GM12878 (cell line): ENCODE measurements around the gene UBC. TPM values are rescaled to one million over a fixed set of nuclear protein-coding genes. Genes with fewer than 3 reads are reported as not detected.

Experiments used
- ATAC-seq: fragments of 200-7000 bp; cut with Tn5 transposase; 3 replicates; pipeline ENCODE4 v1.9.1; 2020; ENCODE audit warnings: mild to moderate bottlenecking, moderate library complexity
- BruUV-seq: library from RNA; stranded (reverse); fragments of 400-500 nt; replicated peaks from 2 replicates; lab custom pipeline; 2021; lab: Mats Ljungman, UMichigan
- CTCF ChIA-PET: fragments of 300-600 bp; sonication (Branson Sonifier 250); formaldehyde crosslinking; extraction: SDS; loops from one replicate; lab custom pipeline; 2021; ENCODE audit warnings: inconsistent platforms; lab: Yijun Ruan, JAX
- POLR2A ChIA-PET: fragments of 350-600 bp; formaldehyde crosslinking; extraction: SDS; loops from one replicate; lab custom pipeline; 2021; ENCODE audit warnings: inconsistent platforms; lab: Charles Lee
- RAD21 ChIA-PET: fragments of 300-600 bp; sonication (Branson Sonifier 250); formaldehyde crosslinking; loops from one replicate; lab custom pipeline; 2023; ENCODE audit warnings: antibody characterized with exemption; ENCODE audit not compliant: unreplicated experiment; lab: Charles Lee
- SMC1A ChIA-PET: fragments of 300-600 bp; sonication (Branson Sonifier 250); formaldehyde crosslinking; loops from one replicate; lab custom pipeline; 2023; ENCODE audit not compliant: unreplicated experiment, uncharacterized antibody; lab: Charles Lee
- DNase-seq: peaks from one replicate; pipeline ENCODE4 v3.0.0-alpha.2; 2011; ENCODE audit warnings: low read depth, low spot score
- FAIRE-seq: peaks from 3 replicates; lab custom pipeline; 2011; peaks lifted over from hg19 to GRCh38; lab: Jason Lieb, UNC
- H2AFZ ChIP-seq: 2 replicates; pipeline ENCODE4 v1.6.0; 2011; ENCODE audit warnings: low read depth, low read length, control low read depth; ENCODE audit not compliant: control insufficient read depth
- H3K27ac ChIP-seq: 2 replicates; pipeline ENCODE4 v1.5.1; 2011; ENCODE audit warnings: control low read depth; ENCODE audit not compliant: control insufficient read depth, insufficient read depth
- H3K27me3 ChIP-seq, 2 experiments: replicated peaks in 1 of 2; 2 replicates each; pipeline versions ENCODE4 v1.6.0 to v1.6.1; 2011; ENCODE audit warnings: low read length in 1 of 2; ENCODE audit not compliant: control insufficient read depth in 2 of 2, insufficient read depth in 2 of 2
- H3K36me3 ChIP-seq, 2 experiments: 2 replicates each; pipeline ENCODE4 v1.5.1; 2011; ENCODE audit warnings: low read length in 1 of 2; ENCODE audit not compliant: control insufficient read depth in 2 of 2, insufficient read depth in 2 of 2
- H3K4me1 ChIP-seq: 2 replicates; pipeline ENCODE4 v1.6.1; 2011; ENCODE audit warnings: mild to moderate bottlenecking, low read length, moderate library complexity, mixed read lengths; ENCODE audit not compliant: control insufficient read depth, insufficient read depth
- H3K4me2 ChIP-seq: 2 replicates; pipeline ENCODE4 v1.6.0; 2011; ENCODE audit warnings: control low read depth; ENCODE audit not compliant: control insufficient read depth, insufficient read depth
- H3K4me3 ChIP-seq: fragments of 200-600 bp; sonication (generic); 2 replicates; pipeline ENCODE4 v1.5.1; 2016
- H3K79me2 ChIP-seq: 2 replicates; pipeline ENCODE4 v1.6.0; 2011; ENCODE audit warnings: low read length; ENCODE audit not compliant: control insufficient read depth, insufficient read depth
- H3K9ac ChIP-seq: 2 replicates; pipeline ENCODE4 v1.8.0; 2011; ENCODE audit warnings: low read length, control low read depth, mixed read lengths; ENCODE audit not compliant: control insufficient read depth, insufficient read depth
- H3K9me3 ChIP-seq: replicated peaks from 3 replicates; pipeline ENCODE4 v1.5.1; 2011; ENCODE audit warnings: mild to moderate bottlenecking, low read length; ENCODE audit not compliant: control insufficient read depth, insufficient read depth
- H4K20me1 ChIP-seq: 2 replicates; pipeline ENCODE4 v1.6.0; 2011; ENCODE audit not compliant: control insufficient read depth, insufficient read depth
- ATF7 ChIP-seq: fragments of 450-650 bp; IDR thresholded peaks from 2 replicates; pipeline ENCODE4 v1.6.1; 2016; ENCODE audit warnings: low read depth, mild to moderate bottlenecking
- BACH1 ChIP-seq: fragments of 450-650 bp; IDR thresholded peaks from 2 replicates; pipeline ENCODE4 v1.6.1; 2017; ENCODE audit warnings: mild to moderate bottlenecking, borderline replicate concordance
- BHLHE40 ChIP-seq, 2 experiments: fragments of 450-650 bp in 1 of 2; IDR thresholded peaks; 2 replicates each; pipeline ENCODE4 v1.6.1; 2011 to 2017; ENCODE audit warnings: low read depth in 2 of 2, borderline replicate concordance in 1 of 2, improper control_type of control experiment in 1 of 2, low read length in 1 of 2, mild to moderate bottlenecking in 1 of 2
- BMI1 ChIP-seq: fragments of 450-650 bp; IDR thresholded peaks from 2 replicates; pipeline ENCODE4 v1.6.1; 2016; ENCODE audit warnings: mild to moderate bottlenecking, moderate library complexity, borderline replicate concordance
- CREM ChIP-seq: IDR thresholded peaks from 2 replicates; pipeline ENCODE4 v1.6.1; 2014; ENCODE audit warnings: antibody characterized with exemption, low read depth
- MTA2 ChIP-seq: fragments of 450-650 bp; IDR thresholded peaks from 2 replicates; pipeline ENCODE4 v1.6.1; 2016; ENCODE audit warnings: low read depth, mild to moderate bottlenecking, moderate library complexity
- NBN ChIP-seq: fragments of 450-650 bp; IDR thresholded peaks from 2 replicates; pipeline ENCODE4 v1.6.1; 2016
- RAD21 ChIP-seq: IDR thresholded peaks from 2 replicates; pipeline ENCODE4 v1.6.1; 2011; ENCODE audit warnings: mild to moderate bottlenecking, low read depth, low read length, moderate library complexity; ENCODE audit not compliant: insufficient read depth
- SMARCA5 ChIP-seq: fragments of 450-650 bp; IDR thresholded peaks from 2 replicates; pipeline ENCODE4 v1.6.1; 2017; ENCODE audit warnings: mild to moderate bottlenecking
- TARDBP ChIP-seq: IDR thresholded peaks from 2 replicates; pipeline ENCODE4 v1.6.1; 2016; ENCODE audit warnings: borderline replicate concordance
- WGBS: methylation state at CpG from one replicate; pipeline ENCODE4 v1.1.6; 2016; ENCODE audit warnings: low lambda C conversion rate; ENCODE audit not compliant: insufficient replicate concordance, insufficient coverage; ENCODE audit errors: missing lambda C conversion rate; 5-methylcytosine and 5-hydroxymethylcytosine counted together
- in situ Hi-C: fragments of 300-500 bp; cut with MboI; formaldehyde crosslinking; loops from 9 replicates; pipeline ENCODE4 v1.14.3; 2018; ENCODE audit warnings: mixed read lengths
- intact Hi-C: fragments of 100-400 bp; cut with micrococcal nuclease; formaldehyde crosslinking; loops from one replicate; pipeline ENCODE4 v1.14.2; 2022; ENCODE audit not compliant: unreplicated experiment
- polyA plus RNA-seq, 11 experiments: library from polyadenylated mRNA; depleted of rRNA in 4 of 11; unstranded in 6 of 11; stranded (reverse) in 5 of 11; fragments of >200 nt; fragmentation: Nextera tagmentation in 4 of 11; fragmentation: Illumina TruSeq in 1 of 11; extraction: Ambion mirVana in 4 of 11; extraction: Trizol in 1 of 11; gene quantifications; 1 replicate in 1 of 11; 2 replicates in 10 of 11; pipeline versions ENCODE4 v1.2.1 to v1.2.3, GENCODE V29; 2011 to 2016; ENCODE audit warnings: inconsistent platforms in 2 of 11, missing spikeins in 2 of 11, low read depth in 1 of 11
- total RNA-seq, 4 experiments: library from RNA; depleted of rRNA in 3 of 4; stranded (reverse); fragments of >200 nt in 3 of 4; fragmentation: Illumina TruSeq in 1 of 4; extraction: Trizol in 1 of 4; gene quantifications; 2 replicates each; pipeline versions ENCODE4 v1.2.1 to v1.2.3, GENCODE V29; 2013 to 2021
- TF ChIP-seq, protein P1 (sequence below): IDR thresholded peaks from 2 replicates; pipeline ENCODE4 v1.6.1; 2012; ENCODE audit warnings: low read depth, low read length, improper control_type of control experiment
- TF ChIP-seq, protein P2 (sequence below): fragments of 450-650 bp; IDR thresholded peaks from 2 replicates; pipeline ENCODE4 v1.6.1; 2017; ENCODE audit warnings: mild to moderate bottlenecking, moderate library complexity
- TF ChIP-seq, protein P3 (sequence below): fragments of 450-650 bp; formaldehyde crosslinking; IDR thresholded peaks from 2 replicates; pipeline ENCODE4 v1.4.0; 2020; ENCODE audit warnings: mild to moderate bottlenecking, moderate library complexity

The UBC gene
- total and polyA plus RNA-seq, 10 of the 15 experiments (the other 5 are each of a cell fraction or from before 2014, with no cell fraction given), result 653 to 1,666 (median 874) TPM

DNA sequence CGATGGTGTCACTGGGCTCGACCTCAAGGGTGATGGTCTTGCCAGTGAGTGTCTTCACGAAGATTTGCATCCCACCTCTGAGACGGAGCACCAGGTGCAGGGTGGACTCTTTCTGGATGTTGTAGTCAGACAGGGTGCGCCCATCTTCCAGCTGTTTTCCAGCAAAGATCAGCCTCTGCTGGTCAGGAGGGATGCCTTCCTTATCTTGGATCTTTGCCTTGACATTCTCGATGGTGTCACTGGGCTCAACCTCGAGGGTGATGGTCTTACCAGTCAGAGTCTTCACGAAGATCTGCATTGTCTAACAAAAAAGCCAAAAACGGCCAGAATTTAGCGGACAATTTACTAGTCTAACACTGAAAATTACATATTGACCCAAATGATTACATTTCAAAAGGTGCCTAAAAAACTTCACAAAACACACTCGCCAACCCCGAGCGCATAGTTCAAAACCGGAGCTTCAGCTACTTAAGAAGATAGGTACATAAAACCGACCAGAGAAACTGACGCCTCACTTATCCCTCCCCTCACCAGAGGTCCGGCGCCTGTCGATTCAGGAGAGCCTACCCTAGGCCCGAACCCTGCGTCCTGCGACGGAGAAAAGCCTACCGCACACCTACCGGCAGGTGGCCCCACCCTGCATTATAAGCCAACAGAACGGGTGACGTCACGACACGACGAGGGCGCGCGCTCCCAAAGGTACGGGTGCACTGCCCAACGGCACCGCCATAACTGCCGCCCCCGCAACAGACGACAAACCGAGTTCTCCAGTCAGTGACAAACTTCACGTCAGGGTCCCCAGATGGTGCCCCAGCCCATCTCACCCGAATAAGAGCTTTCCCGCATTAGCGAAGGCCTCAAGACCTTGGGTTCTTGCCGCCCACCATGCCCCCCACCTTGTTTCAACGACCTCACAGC lies 717 bp downstream of the UBC start:
- Histone ChIP-seq H3K27ac (peak overlapping the region; percentile 100), H2AFZ (no peak overlapping the region), H4K20me1 (peaks cover 17% of the 10 kb centered on the region), H3K36me3 (peaks cover 8 to 14% of the 10 kb centered on the region in 2 experiments), H3K79me2 (peaks cover 58% of the 10 kb centered on the region), H3K9ac (peak overlapping the region; percentile 99), H3K4me3 (peak overlapping the region; percentile 97), H3K4me2 (peak overlapping the region; percentile 64), H3K9me3 (no peaks in the 10 kb centered on the region; the same call in 2 of the 3 replicates), H3K4me1 (peaks cover 11% of the 10 kb centered on the region), H3K27me3 (no peaks in the 10 kb centered on the region)
- ChIA-PET RAD21 (interaction anchor here (1.2 to 12.1 kb wide), 4 partner anchors 8 to 51 kb away, joined by 3 to 246 read pairs (median 54); no protein-coding TSS in a partner anchor), POLR2A (interaction anchor here (0.9 to 16.4 kb wide), 8 partner anchors 8 to 139 kb away, joined by 3 to 346 read pairs (median 38); partner anchors contain the start of gene BRI3BP), SMC1A (interaction anchor here (1.7 to 12.3 kb wide), 3 partner anchors 6 to 24 kb away, joined by 4 to 294 read pairs (median 143); no protein-coding TSS in a partner anchor), CTCF (interaction anchor here (0.5 to 21.3 kb wide), 5 partner anchors 8 to 43 kb away, joined by 3 to 523 read pairs (median 5); no protein-coding TSS in a partner anchor)
- 4% methylated on average over 44 of the region's 46 CpGs for WGBS
- no peak for DNase-seq
- no peak for FAIRE-seq
- in situ Hi-C loops, result loop anchor here (25.0 kb wide), 1 partner anchor 1476 kb away; the partner anchor contains the start of gene RILPL2
- BruUV-seq, result no TSS peak
- intact Hi-C loops, result loop anchor here (10.0 kb wide), 2 partner anchors 349 to 789 kb away; partner anchors contain the start of gene NCOR2
- ATAC-seq, result peak; percentile 31
- TF ChIP-seq CREM (peak; percentile 97), ATF7 (peak; percentile 96), BHLHE40 (IDR thresholded peaks at IDR 0.05; ENCODE audit: borderline replicate concordance in 1 of 2, low read depth in 2 of 2, low read length in 1 of 2) (peak in 1 of 2 experiments; percentile 24; a peak in 2 of 4 replicates), RAD21 (peak; percentile 39), NBN (peak; percentile 63), SMARCA5 (peak; percentile 51; the same call in 1 of the 2 replicates), TARDBP (0 out of 2 replicates have a peak, but pooled peaks have one; percentile 31), BACH1 (peak; percentile 91; the same call in 1 of the 2 replicates), BMI1 (peak; percentile 43; the same call in 1 of the 2 replicates), MTA2 (no peak)
- TF ChIP-seq, protein P1, sequence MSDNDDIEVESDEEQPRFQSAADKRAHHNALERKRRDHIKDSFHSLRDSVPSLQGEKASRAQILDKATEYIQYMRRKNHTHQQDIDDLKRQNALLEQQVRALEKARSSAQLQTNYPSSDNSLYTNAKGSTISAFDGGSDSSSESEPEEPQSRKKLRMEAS, result 0 out of 2 replicates have a peak, but pooled peaks have one; percentile 15
- TF ChIP-seq, protein P2, sequence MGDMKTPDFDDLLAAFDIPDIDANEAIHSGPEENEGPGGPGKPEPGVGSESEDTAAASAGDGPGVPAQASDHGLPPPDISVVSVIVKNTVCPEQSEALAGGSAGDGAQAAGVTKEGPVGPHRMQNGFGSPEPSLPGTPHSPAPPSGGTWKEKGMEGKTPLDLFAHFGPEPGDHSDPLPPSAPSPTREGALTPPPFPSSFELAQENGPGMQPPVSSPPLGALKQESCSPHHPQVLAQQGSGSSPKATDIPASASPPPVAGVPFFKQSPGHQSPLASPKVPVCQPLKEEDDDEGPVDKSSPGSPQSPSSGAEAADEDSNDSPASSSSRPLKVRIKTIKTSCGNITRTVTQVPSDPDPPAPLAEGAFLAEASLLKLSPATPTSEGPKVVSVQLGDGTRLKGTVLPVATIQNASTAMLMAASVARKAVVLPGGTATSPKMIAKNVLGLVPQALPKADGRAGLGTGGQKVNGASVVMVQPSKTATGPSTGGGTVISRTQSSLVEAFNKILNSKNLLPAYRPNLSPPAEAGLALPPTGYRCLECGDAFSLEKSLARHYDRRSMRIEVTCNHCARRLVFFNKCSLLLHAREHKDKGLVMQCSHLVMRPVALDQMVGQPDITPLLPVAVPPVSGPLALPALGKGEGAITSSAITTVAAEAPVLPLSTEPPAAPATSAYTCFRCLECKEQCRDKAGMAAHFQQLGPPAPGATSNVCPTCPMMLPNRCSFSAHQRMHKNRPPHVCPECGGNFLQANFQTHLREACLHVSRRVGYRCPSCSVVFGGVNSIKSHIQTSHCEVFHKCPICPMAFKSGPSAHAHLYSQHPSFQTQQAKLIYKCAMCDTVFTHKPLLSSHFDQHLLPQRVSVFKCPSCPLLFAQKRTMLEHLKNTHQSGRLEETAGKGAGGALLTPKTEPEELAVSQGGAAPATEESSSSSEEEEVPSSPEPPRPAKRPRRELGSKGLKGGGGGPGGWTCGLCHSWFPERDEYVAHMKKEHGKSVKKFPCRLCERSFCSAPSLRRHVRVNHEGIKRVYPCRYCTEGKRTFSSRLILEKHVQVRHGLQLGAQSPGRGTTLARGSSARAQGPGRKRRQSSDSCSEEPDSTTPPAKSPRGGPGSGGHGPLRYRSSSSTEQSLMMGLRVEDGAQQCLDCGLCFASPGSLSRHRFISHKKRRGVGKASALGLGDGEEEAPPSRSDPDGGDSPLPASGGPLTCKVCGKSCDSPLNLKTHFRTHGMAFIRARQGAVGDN, result no peak
- TF ChIP-seq, protein P3, sequence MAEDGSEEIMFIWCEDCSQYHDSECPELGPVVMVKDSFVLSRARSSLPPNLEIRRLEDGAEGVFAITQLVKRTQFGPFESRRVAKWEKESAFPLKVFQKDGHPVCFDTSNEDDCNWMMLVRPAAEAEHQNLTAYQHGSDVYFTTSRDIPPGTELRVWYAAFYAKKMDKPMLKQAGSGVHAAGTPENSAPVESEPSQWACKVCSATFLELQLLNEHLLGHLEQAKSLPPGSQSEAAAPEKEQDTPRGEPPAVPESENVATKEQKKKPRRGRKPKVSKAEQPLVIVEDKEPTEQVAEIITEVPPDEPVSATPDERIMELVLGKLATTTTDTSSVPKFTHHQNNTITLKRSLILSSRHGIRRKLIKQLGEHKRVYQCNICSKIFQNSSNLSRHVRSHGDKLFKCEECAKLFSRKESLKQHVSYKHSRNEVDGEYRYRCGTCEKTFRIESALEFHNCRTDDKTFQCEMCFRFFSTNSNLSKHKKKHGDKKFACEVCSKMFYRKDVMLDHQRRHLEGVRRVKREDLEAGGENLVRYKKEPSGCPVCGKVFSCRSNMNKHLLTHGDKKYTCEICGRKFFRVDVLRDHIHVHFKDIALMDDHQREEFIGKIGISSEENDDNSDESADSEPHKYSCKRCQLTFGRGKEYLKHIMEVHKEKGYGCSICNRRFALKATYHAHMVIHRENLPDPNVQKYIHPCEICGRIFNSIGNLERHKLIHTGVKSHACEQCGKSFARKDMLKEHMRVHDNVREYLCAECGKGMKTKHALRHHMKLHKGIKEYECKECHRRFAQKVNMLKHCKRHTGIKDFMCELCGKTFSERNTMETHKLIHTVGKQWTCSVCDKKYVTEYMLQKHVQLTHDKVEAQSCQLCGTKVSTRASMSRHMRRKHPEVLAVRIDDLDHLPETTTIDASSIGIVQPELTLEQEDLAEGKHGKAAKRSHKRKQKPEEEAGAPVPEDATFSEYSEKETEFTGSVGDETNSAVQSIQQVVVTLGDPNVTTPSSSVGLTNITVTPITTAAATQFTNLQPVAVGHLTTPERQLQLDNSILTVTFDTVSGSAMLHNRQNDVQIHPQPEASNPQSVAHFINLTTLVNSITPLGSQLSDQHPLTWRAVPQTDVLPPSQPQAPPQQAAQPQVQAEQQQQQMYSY, result peak; percentile 53; the same call in 1 of the 2 replicates
